Lower leg skin (tissue), 4 donors: Measurements from ENCODE around the gene SMARCA2. TPM values are rescaled to one million over a fixed set of nuclear protein-coding genes. Genes with fewer than 3 reads are reported as not detected.
A peak's percentile ranks its signal among the peaks of the same experiment; 100 is the strongest.

Source experiments
- DNase-seq, 2 donors: peaks; one replicate each; pipeline ENCODE4 v3.0.0-alpha.2; 2019; ENCODE audit warnings: low spot score in 2 of 2
- H3K4me3 ChIP-seq: fragments of 200-600 bp; sonication (generic); 2 replicates; pipeline ENCODE4 v1.5.1; 2017; ENCODE audit warnings: mild to moderate bottlenecking, low read depth; ENCODE audit not compliant: poor library complexity, severe bottlenecking
- CTCF ChIP-seq, 3 donors: fragments of 450-650 bp; IDR thresholded peaks; one replicate each; pipeline ENCODE4 v1.5.1; 2016; ENCODE audit warnings: antibody characterized with exemption in 3 of 3, mild to moderate bottlenecking in 3 of 3, moderate library complexity in 2 of 3
- POLR2A ChIP-seq, 2 donors: fragments of 450-650 bp; IDR thresholded peaks; one replicate each; pipeline ENCODE4 v1.6.1; 2016 to 2017; ENCODE audit warnings: antibody characterized with exemption in 2 of 2, mild to moderate bottlenecking in 1 of 2, moderate library complexity in 1 of 2
- WGBS, 2 donors: methylation state at CpG; one replicate each; pipeline ENCODE4 v1.1.5; 2018; 5-methylcytosine and 5-hydroxymethylcytosine counted together
- intact Hi-C: fragments of 100-400 bp; cut with DNase I; formaldehyde crosslinking; loops from one replicate; pipeline ENCODE4 v1.15.0; 2023; ENCODE audit warnings: low total_unique reads
- total RNA-seq, 4 donors: library from RNA; depleted of rRNA; stranded (reverse); fragments of >200 nt; gene quantifications; one replicate each; pipeline ENCODE4 v1.1.0, GENCODE V29; 2016

Gene SMARCA2
- total RNA-seq, 4 donors from 2014 or later: 111 to 130 (median 114) TPM

- no peak overlapping the region for H3K4me3 ChIP-seq
- WGBS, 2 donors: 71 to 76% methylated on average over 3 of the region's 3 CpGs
- intact Hi-C loops: no loop called here
- no peak for DNase-seq
- TF ChIP-seq POLR2A (IDR thresholded peaks at IDR 0.05) (no peak), CTCF (IDR thresholded peaks at IDR 0.05) (peak in 1 of 3 donors; percentile 20)
Measured at GRCh38 chr9:2116073-2116472, 100.9 kb downstream of the SMARCA2 start.

GRCh38 chr9:2117527-2117926 lies 102.4 kb downstream of the SMARCA2 start:
- TF ChIP-seq CTCF (IDR thresholded peaks at IDR 0.05): no peak
- no peak for TF ChIP-seq POLR2A (IDR thresholded peaks at IDR 0.05)
- WGBS, 2 donors: 86 to 90% methylated on average over 6 of the region's 6 CpGs
- H3K4me3 ChIP-seq: no peak overlapping the region
- intact Hi-C loops: no loop called here
- DNase-seq: no peak

GRCh38 chr9:2119566-2119965 lies 104.4 kb downstream of the SMARCA2 start:
- H3K4me3 ChIP-seq: no peak overlapping the region
- no peak for TF ChIP-seq POLR2A (IDR thresholded peaks at IDR 0.05)
- no peak for TF ChIP-seq CTCF (IDR thresholded peaks at IDR 0.05)
- DNase-seq: no peak
- intact Hi-C loops: no loop called here
- WGBS, 2 donors: 65 to 69% methylated on average over 9 of the region's 9 CpGs

GRCh38 chr9:2120926-2121689 lies 106.0 kb downstream of the SMARCA2 start:
- intact Hi-C loops: no loop called here
- TF ChIP-seq CTCF (IDR thresholded peaks at IDR 0.05): no peak
- no peak for TF ChIP-seq POLR2A (IDR thresholded peaks at IDR 0.05)
- DNase-seq: no peak
- WGBS, 2 donors: 66 to 72% methylated on average over 3 of the region's 3 CpGs
- H3K4me3 ChIP-seq: no peak overlapping the region

- intact Hi-C loops: no loop called here
- TF ChIP-seq CTCF (IDR thresholded peaks at IDR 0.05) (no peak), POLR2A (IDR thresholded peaks at IDR 0.05) (no peak)
- no peak overlapping the region for H3K4me3 ChIP-seq
- WGBS, 2 donors: 83 to 97% methylated on average over 3 of the region's 3 CpGs
- DNase-seq: no peak
Measured at GRCh38 chr9:2122299-2122698, 107.2 kb downstream of the SMARCA2 start.

- intact Hi-C loops: no loop called here
- no peak for DNase-seq
- no peak for TF ChIP-seq CTCF (IDR thresholded peaks at IDR 0.05)
- no peak for TF ChIP-seq POLR2A (IDR thresholded peaks at IDR 0.05)
- H3K4me3 ChIP-seq: no peak overlapping the region
- WGBS, 2 donors: 10 to 26% methylated on average over 2 of the region's 2 CpGs
Measured at GRCh38 chr9:2125906-2126305, 110.8 kb downstream of the SMARCA2 start.
